Thymus (tissue), 11 donors: Measurements from ENCODE around the gene NFYA. TPM values are rescaled to one million over a fixed set of nuclear protein-coding genes. Genes with fewer than 3 reads are reported as not detected.

ENCODE experiments used
- DNase-seq, 9 donors: peaks; one replicate each; pipeline ENCODE4 v3.0.0-alpha.2; 2013; ENCODE audit warnings: low spot score in 9 of 9, low read depth in 6 of 9, missing footprints in 1 of 9
- H3K27ac ChIP-seq, 2 donors: one replicate each; pipeline ENCODE4 v1.5.1; 2013; ENCODE audit warnings: control low read depth in 1 of 2, low read depth in 1 of 2, low read length in 1 of 2, mild to moderate bottlenecking in 1 of 2, moderate library complexity in 1 of 2
- H3K27me3 ChIP-seq, 2 donors: one replicate each; pipeline ENCODE4 v1.5.1; 2013; ENCODE audit warnings: low read length in 1 of 2; ENCODE audit not compliant: control insufficient read depth in 2 of 2, insufficient read depth in 1 of 2
- H3K36me3 ChIP-seq, 2 donors: one replicate each; pipeline ENCODE4 v1.5.1; 2013; ENCODE audit warnings: low read length in 1 of 2, mild to moderate bottlenecking in 1 of 2, moderate library complexity in 1 of 2; ENCODE audit not compliant: control insufficient read depth in 2 of 2, insufficient read depth in 2 of 2
- H3K4me1 ChIP-seq, 2 donors: one replicate each; pipeline ENCODE4 v1.5.1; 2013; ENCODE audit warnings: low read length in 2 of 2; ENCODE audit not compliant: control insufficient read depth in 2 of 2, insufficient read depth in 2 of 2
- H3K4me3 ChIP-seq, 2 donors: one replicate each; pipeline ENCODE4 v1.5.1; 2013; ENCODE audit warnings: low read length in 2 of 2, control low read depth in 1 of 2, mild to moderate bottlenecking in 1 of 2
- H3K9me3 ChIP-seq, 2 donors: one replicate each; pipeline ENCODE4 v1.5.1; 2013; ENCODE audit warnings: low read length in 1 of 2, mild to moderate bottlenecking in 1 of 2; ENCODE audit not compliant: control insufficient read depth in 2 of 2, insufficient read depth in 1 of 2
- WGBS: extraction: QIAGEN DNeasy Blood & Tissue Kit; methylation state at CpG from one replicate; pipeline ENCODE4 v1.1.7; 2013; 5-methylcytosine and 5-hydroxymethylcytosine counted together
- polyA plus RNA-seq: library from polyadenylated mRNA; stranded (reverse); fragments of 200-250 nt; gene quantifications from one replicate; pipeline ENCODE4 v1.2.3, GENCODE V29; 2013
- total RNA-seq: library from RNA; stranded (reverse); fragments of 120-200 nt; gene quantifications from one replicate; pipeline ENCODE4 v1.2.4, GENCODE V29; 2013
- donor health status: healthy.

Gene NFYA
- total and polyA plus RNA-seq, 2 donors: 19.3 to 19.7 TPM

DNA sequence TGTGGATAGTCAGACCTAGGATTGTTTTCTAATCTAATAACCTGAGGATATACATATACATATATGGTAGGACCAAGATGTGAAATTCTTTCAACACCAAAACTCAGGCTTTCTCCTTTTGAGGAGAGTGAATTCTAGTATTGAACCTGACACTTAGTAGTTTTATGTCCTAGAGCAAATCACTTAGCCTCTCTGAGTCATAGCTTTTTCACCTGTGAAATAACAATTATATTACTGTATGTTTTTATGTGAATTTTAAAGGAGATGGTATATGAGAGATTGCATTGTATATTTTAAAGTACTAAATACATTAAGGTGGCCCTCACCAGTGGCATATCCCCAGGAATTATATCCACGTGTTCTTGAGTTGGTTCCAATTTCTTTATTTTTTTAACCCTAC, 46.7 kb downstream of the NFYA start:
- 67% methylated on average over 1 of the region's 1 CpG for whole genome bisulfite sequencing
- Histone ChIP-seq H3K36me3 (peaks cover 0 to 3% of the 10 kb centered on the region in 2 donors), H3K4me1 (no peaks in the 10 kb centered on the region)

DNA sequence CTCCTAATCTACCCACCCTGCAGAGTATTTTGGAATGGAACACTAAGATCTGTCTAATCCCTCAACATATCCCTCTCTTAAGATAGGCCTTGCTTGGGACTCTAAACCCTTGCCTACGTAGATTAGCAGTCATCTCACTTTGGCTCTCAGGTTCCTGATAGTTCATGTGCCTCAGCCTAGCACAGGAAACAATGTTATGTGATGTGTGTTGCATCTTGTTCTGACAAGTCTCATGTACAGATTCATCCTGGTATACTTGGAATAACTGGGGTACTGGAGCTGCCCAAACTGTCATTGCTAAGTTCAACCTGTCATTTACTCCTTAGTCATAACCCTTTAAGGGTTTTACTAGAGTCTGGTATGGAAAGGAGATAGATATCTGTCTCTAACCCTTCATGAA, 47.3 kb downstream of the NFYA start:
- H3K4me3 ChIP-seq: no peak overlapping the region
- H3K27ac ChIP-seq: no peak overlapping the region
- H3K4me1 ChIP-seq: no peaks in the 10 kb centered on the region
- no peaks in the 10 kb centered on the region for H3K9me3 ChIP-seq
- no peaks in the 10 kb centered on the region for H3K27me3 ChIP-seq
- peaks cover 0 to 6% of the 10 kb centered on the region in 2 donors for H3K36me3 ChIP-seq
- 95% methylated on average over 1 of the region's 1 CpG for WGBS
- no peak for DNase-seq

More for the DNA sequence above, 46.7 kb downstream of the NFYA start:
- no peak overlapping the region for H3K4me3 ChIP-seq
- H3K27ac ChIP-seq: no peak overlapping the region
- H3K9me3 ChIP-seq: no peaks in the 10 kb centered on the region
- H3K27me3 ChIP-seq: no peaks in the 10 kb centered on the region
- no peak for DNase-seq

GRCh38 chr6:41122373-41122772, 49.6 kb downstream of the NFYA start:
- WGBS: 98% methylated on average over 1 of the region's 1 CpG
- no peaks in the 10 kb centered on the region for H3K27me3 ChIP-seq
- no peak overlapping the region for H3K4me3 ChIP-seq
- H3K9me3 ChIP-seq: no peaks in the 10 kb centered on the region
- H3K36me3 ChIP-seq: peaks cover 0 to 6% of the 10 kb centered on the region in 2 donors
- no peaks in the 10 kb centered on the region for H3K4me1 ChIP-seq
- H3K27ac ChIP-seq: no peak overlapping the region
- no peak for DNase-seq

- Histone ChIP-seq H3K27me3 (no peaks in the 10 kb centered on the region), H3K4me3 (no peak overlapping the region), H3K9me3 (no peaks in the 10 kb centered on the region), H3K27ac (no peak overlapping the region), H3K36me3 (peaks cover 0 to 6% of the 10 kb centered on the region in 2 donors), H3K4me1 (no peaks in the 10 kb centered on the region)
- DNase-seq: no peak
- WGBS: 100% methylated on average over 1 of the region's 1 CpG
Measured at GRCh38 chr6:41122918-41123317, 50.1 kb downstream of the NFYA start.

- 99% methylated on average over 3 of the region's 3 CpGs for WGBS
- Histone ChIP-seq H3K4me3 (no peak overlapping the region), H3K27me3 (no peaks in the 10 kb centered on the region), H3K27ac (no peak overlapping the region), H3K36me3 (peaks cover 0 to 6% of the 10 kb centered on the region in 2 donors), H3K9me3 (no peaks in the 10 kb centered on the region), H3K4me1 (no peaks in the 10 kb centered on the region)
- no peak for DNase-seq
Measured at GRCh38 chr6:41125282-41125681, 52.5 kb downstream of the NFYA start.

- H3K4me1 ChIP-seq: no peaks in the 10 kb centered on the region
- H3K36me3 ChIP-seq: no peaks in the 10 kb centered on the region
- H3K9me3 ChIP-seq: no peaks in the 10 kb centered on the region
- no peak for DNase-seq
- no peak overlapping the region for H3K4me3 ChIP-seq
- WGBS: 17% methylated on average over 2 of the region's 2 CpGs
- H3K27me3 ChIP-seq: no peaks in the 10 kb centered on the region
- H3K27ac ChIP-seq: no peak overlapping the region
Measured at GRCh38 chr6:41132254-41132653, 59.5 kb downstream of the NFYA start.

DNA sequence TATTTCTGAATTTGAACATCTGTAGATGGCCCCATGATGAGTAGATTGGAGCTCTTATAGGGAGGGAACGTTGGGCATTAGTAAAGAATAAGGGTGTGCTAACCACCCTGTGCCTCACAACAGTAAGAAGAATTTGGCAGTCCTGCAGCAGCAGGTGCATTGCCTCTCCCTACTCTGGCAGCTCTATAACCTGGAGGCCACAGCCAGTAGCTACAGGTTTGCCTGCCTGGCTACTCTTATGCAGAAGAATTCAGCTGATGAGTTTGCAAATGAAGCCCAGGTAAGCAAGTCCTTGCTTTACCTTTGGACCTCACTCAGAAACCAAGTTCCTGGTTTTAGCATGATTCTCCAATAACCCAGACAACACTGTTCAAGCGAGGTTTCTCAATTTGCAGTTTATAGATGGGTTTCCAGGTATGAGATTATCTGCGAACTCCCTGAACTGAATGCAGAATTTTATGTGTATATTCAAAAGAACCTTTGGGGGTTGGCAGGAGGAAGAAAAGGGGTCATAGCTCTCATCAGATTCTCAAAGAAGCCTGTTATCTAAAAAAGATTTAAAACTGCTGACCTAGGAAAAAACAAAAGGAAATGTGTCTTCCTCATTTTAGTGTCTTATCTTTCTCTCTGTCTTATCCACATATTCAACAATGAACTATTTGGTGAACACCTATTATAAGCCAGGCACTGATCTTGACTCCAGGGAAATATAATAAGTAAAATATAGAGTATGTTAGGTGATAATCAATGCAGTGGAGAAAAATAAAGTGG, 62.5 kb downstream of the NFYA start:
- Histone ChIP-seq H3K9me3 (no peaks in the 10 kb centered on the region), H3K4me1 (no peaks in the 10 kb centered on the region), H3K27ac (no peak overlapping the region), H3K36me3 (no peaks in the 10 kb centered on the region), H3K4me3 (no peak overlapping the region), H3K27me3 (no peaks in the 10 kb centered on the region)
- DNase-seq: no peak
- WGBS: 97% methylated on average over 3 of the region's 3 CpGs

GRCh38 chr6:41136911-41137310, 64.1 kb downstream of the NFYA start:
- Histone ChIP-seq H3K27ac (no peak overlapping the region), H3K4me3 (no peak overlapping the region), H3K36me3 (no peaks in the 10 kb centered on the region), H3K4me1 (no peaks in the 10 kb centered on the region), H3K9me3 (no peaks in the 10 kb centered on the region), H3K27me3 (no peaks in the 10 kb centered on the region)
- no peak for DNase-seq

- H3K36me3 ChIP-seq: no peaks in the 10 kb centered on the region
- H3K4me3 ChIP-seq: no peak overlapping the region
- H3K4me1 ChIP-seq: no peaks in the 10 kb centered on the region
- no peak for DNase-seq
- H3K9me3 ChIP-seq: no peaks in the 10 kb centered on the region
- H3K27ac ChIP-seq: no peak overlapping the region
- 97% methylated on average over 1 of the region's 1 CpG for WGBS
- no peaks in the 10 kb centered on the region for H3K27me3 ChIP-seq
Measured at GRCh38 chr6:41147917-41148316, 75.1 kb downstream of the NFYA start.
